ENCODE data around the gene PIM3.
A peak's percentile ranks its signal among the peaks of the same experiment; 100 is the strongest.

DNA sequence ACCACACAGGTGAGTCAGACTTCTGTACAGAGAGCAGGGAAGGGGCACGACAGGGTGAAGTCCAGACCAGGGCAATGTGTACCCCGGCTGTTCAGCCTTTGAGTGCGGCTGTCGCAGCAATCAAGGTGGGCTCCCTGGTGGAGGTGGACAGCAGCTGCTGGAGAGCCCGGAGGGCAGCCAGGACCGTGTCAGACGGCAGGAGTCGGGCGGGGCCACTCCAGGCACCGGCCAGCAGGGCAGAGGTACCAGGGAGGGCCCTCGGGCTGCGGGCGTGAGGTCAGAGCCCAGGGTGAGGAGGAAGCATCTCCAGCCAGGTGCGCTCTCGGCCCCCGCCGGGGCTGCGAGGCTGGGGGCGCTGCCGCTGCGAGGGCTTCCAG, 802 bp upstream of the PIM3 start:
- no peak for TF ChIP-seq EGR1 (IDR thresholded peaks at IDR 0.05; ENCODE audit: borderline replicate concordance in 1 of 2, low read depth in 2 of 2, low read length in 2 of 2)
- TF ChIP-seq USF2 (IDR thresholded peaks at IDR 0.05; ENCODE audit: borderline replicate concordance, low read depth, low read length) = no peak
- TF ChIP-seq SIX5 (IDR thresholded peaks at IDR 0.05; ENCODE audit: low read depth, low read length, severe bottlenecking) = no peak
- TF ChIP-seq, protein P1, sequence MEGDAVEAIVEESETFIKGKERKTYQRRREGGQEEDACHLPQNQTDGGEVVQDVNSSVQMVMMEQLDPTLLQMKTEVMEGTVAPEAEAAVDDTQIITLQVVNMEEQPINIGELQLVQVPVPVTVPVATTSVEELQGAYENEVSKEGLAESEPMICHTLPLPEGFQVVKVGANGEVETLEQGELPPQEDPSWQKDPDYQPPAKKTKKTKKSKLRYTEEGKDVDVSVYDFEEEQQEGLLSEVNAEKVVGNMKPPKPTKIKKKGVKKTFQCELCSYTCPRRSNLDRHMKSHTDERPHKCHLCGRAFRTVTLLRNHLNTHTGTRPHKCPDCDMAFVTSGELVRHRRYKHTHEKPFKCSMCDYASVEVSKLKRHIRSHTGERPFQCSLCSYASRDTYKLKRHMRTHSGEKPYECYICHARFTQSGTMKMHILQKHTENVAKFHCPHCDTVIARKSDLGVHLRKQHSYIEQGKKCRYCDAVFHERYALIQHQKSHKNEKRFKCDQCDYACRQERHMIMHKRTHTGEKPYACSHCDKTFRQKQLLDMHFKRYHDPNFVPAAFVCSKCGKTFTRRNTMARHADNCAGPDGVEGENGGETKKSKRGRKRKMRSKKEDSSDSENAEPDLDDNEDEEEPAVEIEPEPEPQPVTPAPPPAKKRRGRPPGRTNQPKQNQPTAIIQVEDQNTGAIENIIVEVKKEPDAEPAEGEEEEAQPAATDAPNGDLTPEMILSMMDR (IDR thresholded peaks at IDR 0.05 in 2 of 3, conservative IDR thresholded peaks at IDR 0.05 in 1 of 3; ENCODE audit: control insufficient read depth in 2 of 3, extremely low read depth in 1 of 3, insufficient read depth in 1 of 3, low read depth in 3 of 3, low read length in 3 of 3) = no peak
- TF ChIP-seq NBN (IDR thresholded peaks at IDR 0.05) = 0 out of 2 replicates have a peak, but pooled peaks have one; percentile 57
- TF ChIP-seq, protein P2, sequence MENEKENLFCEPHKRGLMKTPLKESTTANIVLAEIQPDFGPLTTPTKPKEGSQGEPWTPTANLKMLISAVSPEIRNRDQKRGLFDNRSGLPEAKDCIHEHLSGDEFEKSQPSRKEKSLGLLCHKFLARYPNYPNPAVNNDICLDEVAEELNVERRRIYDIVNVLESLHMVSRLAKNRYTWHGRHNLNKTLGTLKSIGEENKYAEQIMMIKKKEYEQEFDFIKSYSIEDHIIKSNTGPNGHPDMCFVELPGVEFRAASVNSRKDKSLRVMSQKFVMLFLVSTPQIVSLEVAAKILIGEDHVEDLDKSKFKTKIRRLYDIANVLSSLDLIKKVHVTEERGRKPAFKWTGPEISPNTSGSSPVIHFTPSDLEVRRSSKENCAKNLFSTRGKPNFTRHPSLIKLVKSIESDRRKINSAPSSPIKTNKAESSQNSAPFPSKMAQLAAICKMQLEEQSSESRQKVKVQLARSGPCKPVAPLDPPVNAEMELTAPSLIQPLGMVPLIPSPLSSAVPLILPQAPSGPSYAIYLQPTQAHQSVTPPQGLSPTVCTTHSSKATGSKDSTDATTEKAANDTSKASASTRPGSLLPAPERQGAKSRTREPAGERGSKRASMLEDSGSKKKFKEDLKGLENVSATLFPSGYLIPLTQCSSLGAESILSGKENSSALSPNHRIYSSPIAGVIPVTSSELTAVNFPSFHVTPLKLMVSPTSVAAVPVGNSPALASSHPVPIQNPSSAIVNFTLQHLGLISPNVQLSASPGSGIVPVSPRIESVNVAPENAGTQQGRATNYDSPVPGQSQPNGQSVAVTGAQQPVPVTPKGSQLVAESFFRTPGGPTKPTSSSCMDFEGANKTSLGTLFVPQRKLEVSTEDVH (IDR thresholded peaks at IDR 0.05; ENCODE audit: low read depth, partially characterized antibody) = no peak
- TF ChIP-seq CREB1 (IDR thresholded peaks at IDR 0.05; ENCODE audit: low read depth) = no peak
- TF ChIP-seq EP300 (IDR thresholded peaks at IDR 0.05; ENCODE audit: borderline replicate concordance in 1 of 2, control insufficient read depth in 1 of 2, low read depth in 2 of 2, low read length in 2 of 2) = no peak
- no peak for TF ChIP-seq ATF7 (IDR thresholded peaks at IDR 0.05; ENCODE audit: low read depth)
- no peak for TF ChIP-seq GABPA (IDR thresholded peaks at IDR 0.05; ENCODE audit: low read depth)
- TF ChIP-seq JUNB (IDR thresholded peaks at IDR 0.05) = no peak
- no peak for TF ChIP-seq TAF1 (IDR thresholded peaks at IDR 0.05; ENCODE audit: borderline replicate concordance, low read depth, low read length)
- no peak; the same call in 1 of the 2 replicates for TF ChIP-seq ZNF687 (IDR thresholded peaks at IDR 0.05)
- no peak for TF ChIP-seq POLR2A (IDR thresholded peaks at IDR 0.05; ENCODE audit: low read depth, low read length)
